SK-N-SH (cell line): ENCODE results near the gene HES6. TPM values are rescaled to one million over a fixed set of nuclear protein-coding genes. Genes with fewer than 3 reads are reported as not detected.

ENCODE experiments used
- CTCF ChIA-PET: fragments of 300-600, 350-600 bp; formaldehyde crosslinking; extraction: SDS; loops from one replicate; lab custom pipeline; 2021; lab: Yijun Ruan, JAX
- POLR2A ChIA-PET: fragments of 350-600 bp; sonication (Branson Sonifier 250); formaldehyde crosslinking; extraction: SDS; loops from one replicate; lab custom pipeline; 2020; ENCODE audit warnings: antibody characterized with exemption, inconsistent platforms; lab: Yijun Ruan, JAX
- DNase-seq: peaks from one replicate; pipeline ENCODE4 v3.0.0; 2012
- H2AFZ ChIP-seq: fragments of 200-600 bp; sonication (generic); 2 replicates; pipeline ENCODE4 v1.8.1; 2016; ENCODE audit warnings: antibody characterized with exemption, mild to moderate bottlenecking, low read depth
- H3F3A ChIP-seq: fragments of 200-600 bp; sonication (generic); replicated peaks from 2 replicates; pipeline ENCODE3; 2016; ENCODE audit warnings: antibody characterized with exemption, mild to moderate bottlenecking; ENCODE audit not compliant: insufficient read depth
- H3K27ac ChIP-seq, 2 experiments: fragments of 200-500 bp in 1 of 2; fragments of 200-600 bp in 1 of 2; sonication (Bioruptor generic) in 1 of 2; sonication (generic), shearing (Covaris generic) in 1 of 2; 2 replicates each; pipeline versions ENCODE4 v1.5.1 to v1.6.1; 2014 to 2016; ENCODE audit warnings: low read depth in 2 of 2, inconsistent platforms in 1 of 2, low read length in 1 of 2, mild to moderate bottlenecking in 1 of 2, mixed read lengths in 1 of 2
- H3K27me3 ChIP-seq: fragments of 200-600 bp; sonication (generic), shearing (Covaris generic); 2 replicates; pipeline ENCODE4 v1.6.1; 2016; ENCODE audit warnings: mixed run types; ENCODE audit not compliant: insufficient read depth
- H3K36me3 ChIP-seq, 2 experiments: fragments of 200-500 bp in 1 of 2; fragments of 200-600 bp in 1 of 2; sonication (Bioruptor generic) in 1 of 2; sonication (generic) in 1 of 2; replicated peaks in 1 of 2; 2 replicates each; pipeline versions ENCODE3 to v1.5.1; 2014 to 2016; ENCODE audit warnings: low read length in 1 of 2, mild to moderate bottlenecking in 1 of 2; ENCODE audit not compliant: insufficient read depth in 2 of 2, control insufficient read depth in 1 of 2
- H3K4me1 ChIP-seq, 2 experiments: fragments of 200-500 bp in 1 of 2; fragments of 200-600 bp in 1 of 2; sonication (Bioruptor generic) in 1 of 2; sonication (generic), shearing (Covaris generic) in 1 of 2; 2 replicates each; pipeline versions ENCODE4 v1.5.1 to v1.6.1; 2014 to 2016; ENCODE audit warnings: low read depth in 1 of 2, low read length in 1 of 2, mixed run types in 1 of 2; ENCODE audit not compliant: insufficient read depth in 2 of 2, control insufficient read depth in 1 of 2
- H3K4me2 ChIP-seq: fragments of 200-600 bp; sonication (generic), shearing (Covaris generic); 2 replicates; pipeline ENCODE4 v1.6.1; 2017; ENCODE audit warnings: mixed run types
- H3K4me3 ChIP-seq, 2 experiments: fragments of 200-500 bp in 1 of 2; fragments of 200-600 bp in 1 of 2; sonication (Bioruptor generic) in 1 of 2; sonication (generic), shearing (Covaris generic) in 1 of 2; 2 replicates each; pipeline versions ENCODE4 v1.5.1 to v1.8.1; 2014 to 2016; ENCODE audit warnings: low read depth in 2 of 2, inconsistent platforms in 1 of 2, low read length in 1 of 2, mild to moderate bottlenecking in 1 of 2, mixed read lengths in 1 of 2, moderate library complexity in 1 of 2
- H3K79me2 ChIP-seq: fragments of 200-600 bp; sonication (generic); 2 replicates; pipeline ENCODE4 v1.8.1; 2017; ENCODE audit warnings: mild to moderate bottlenecking; ENCODE audit not compliant: insufficient read depth
- H3K9ac ChIP-seq: fragments of 200-600 bp; sonication (generic); 2 replicates; pipeline ENCODE4 v1.6.1; 2017; ENCODE audit warnings: mixed run types
- H3K9me2 ChIP-seq: fragments of 200-600 bp; sonication (generic); 2 replicates; pipeline ENCODE4 v1.6.1; 2017; ENCODE audit warnings: mixed run types
- H3K9me3 ChIP-seq: fragments of 200-600 bp; sonication (generic); 2 replicates; pipeline ENCODE4 v1.6.1; 2017; ENCODE audit warnings: mixed run types, mild to moderate bottlenecking, moderate library complexity
- H4K20me1 ChIP-seq: fragments of 200-600 bp; sonication (generic); 2 replicates; pipeline ENCODE4 v1.6.1; 2017; ENCODE audit warnings: mild to moderate bottlenecking, mixed run types; ENCODE audit not compliant: insufficient read depth
- FOSL2 ChIP-seq: IDR thresholded peaks from 2 replicates; pipeline ENCODE4 v1.4.0; 2012; ENCODE audit warnings: low read depth, mild to moderate bottlenecking, moderate library complexity, borderline replicate concordance
- FOXM1 ChIP-seq: IDR thresholded peaks from 2 replicates; pipeline ENCODE4 v1.4.0; 2012; ENCODE audit warnings: low read depth, mild to moderate bottlenecking
- GABPA ChIP-seq: IDR thresholded peaks from 2 replicates; pipeline ENCODE4 v1.4.0; 2012; ENCODE audit warnings: low read depth, mild to moderate bottlenecking
- GATA2 ChIP-seq: sonication (generic); formaldehyde crosslinking; IDR thresholded peaks from 2 replicates; pipeline ENCODE4 v1.5.0; 2020; ENCODE audit warnings: mild to moderate bottlenecking, missing genetic modification reagents
- MAX ChIP-seq: IDR thresholded peaks from 2 replicates; pipeline ENCODE4 v1.4.0; 2012; ENCODE audit warnings: low read depth
- PBX3 ChIP-seq: IDR thresholded peaks from 2 replicates; pipeline ENCODE4; 2012
- POLR2AphosphoS5 ChIP-seq: IDR thresholded peaks from 2 replicates; pipeline ENCODE4 v1.6.1; 2012; ENCODE audit warnings: low read depth, low read length
- RAD21 ChIP-seq: IDR thresholded peaks from 2 replicates; pipeline ENCODE4 v1.6.1; 2012; ENCODE audit warnings: mild to moderate bottlenecking, low read length
- RCOR1 ChIP-seq: fragments of 150-350 bp; IDR thresholded peaks from 2 replicates; pipeline ENCODE4 v1.6.1; 2017; ENCODE audit warnings: antibody characterized with exemption, low read length
- REST ChIP-seq: IDR thresholded peaks from 2 replicates; pipeline ENCODE4 v1.6.1; 2012; ENCODE audit warnings: mild to moderate bottlenecking, low read depth, low read length, moderate library complexity
- RFX5 ChIP-seq: IDR thresholded peaks from 2 replicates; pipeline ENCODE4 v1.6.1; 2012; ENCODE audit warnings: mild to moderate bottlenecking, improper control_type of control experiment, low read length
- SIN3A ChIP-seq: IDR thresholded peaks from 2 replicates; pipeline ENCODE4 v1.6.1; 2012; ENCODE audit warnings: low read depth, mild to moderate bottlenecking, low read length, moderate library complexity, borderline replicate concordance
- SMC3 ChIP-seq: IDR thresholded peaks from 2 replicates; pipeline ENCODE4 v1.6.1; 2012; ENCODE audit warnings: low read depth, low read length, improper control_type of control experiment
- TAF1 ChIP-seq: IDR thresholded peaks from 2 replicates; pipeline ENCODE4 v1.6.1; 2012; ENCODE audit warnings: low read depth, mild to moderate bottlenecking, low read length, moderate library complexity, borderline replicate concordance
- TEAD4 ChIP-seq: IDR thresholded peaks from 2 replicates; pipeline ENCODE4 v1.4.0; 2012; ENCODE audit warnings: mild to moderate bottlenecking, borderline replicate concordance; ENCODE audit not compliant: insufficient read depth
- USF1 ChIP-seq: IDR thresholded peaks from 2 replicates; pipeline ENCODE4 v1.4.0; 2012; ENCODE audit warnings: low read depth, borderline replicate concordance
- YY1 ChIP-seq: IDR thresholded peaks from 2 replicates; pipeline ENCODE4 v1.4.0; 2012; ENCODE audit warnings: low read depth, mild to moderate bottlenecking
- ZBTB33 ChIP-seq: IDR thresholded peaks from 2 replicates; pipeline ENCODE4 v1.4.0; 2012; ENCODE audit warnings: low read depth, borderline replicate concordance
- WGBS: methylation state at CpG from one replicate; pipeline ENCODE4 v1.1.6; 2017; ENCODE audit warnings: low lambda C conversion rate; 5-methylcytosine and 5-hydroxymethylcytosine counted together
- polyA plus RNA-seq, 3 experiments: library from polyadenylated mRNA; depleted of rRNA; stranded (reverse); fragments of >200 nt; gene quantifications; 2 replicates each; pipeline ENCODE4 v1.2.3, GENCODE V29; 2012

Gene HES6
- polyA plus RNA-seq, 1 of the 3 experiments (the other 2 are of a cell fraction): 3.6 TPM

GRCh38 chr2:238251331-238251730, 11.5 kb upstream of the HES6 start:
- Histone ChIP-seq H4K20me1 (no peaks in the 10 kb centered on the region), H3K4me3 (no peak overlapping the region), H3K9me3 (no peaks in the 10 kb centered on the region), H3K27me3 (no peaks in the 10 kb centered on the region), H3K27ac (no peak overlapping the region), H3K4me2 (no peak overlapping the region), H3K4me1 (peaks cover 0 to 7% of the 10 kb centered on the region in 2 experiments; a peak in 1 of 4 replicates), H3K79me2 (no peaks in the 10 kb centered on the region), H3K9ac (no peak overlapping the region), H3K36me3 (peaks cover 0 to 8% of the 10 kb centered on the region in 2 experiments), H2AFZ (no peak overlapping the region), H3K9me2 (no peaks in the 10 kb centered on the region), H3F3A (no peaks in the 10 kb centered on the region)
- WGBS: 100% methylated on average over 9 of the region's 12 CpGs
- CTCF ChIA-PET: interaction anchor here (1.6 kb wide), 1 partner anchor 12 kb away, joined by 10 read pairs; no protein-coding TSS in a partner anchor
- DNase-seq: no peak
- TF ChIP-seq TAF1 (no peak), GATA2 (CRISPR knock-in tag) (no peak), POLR2AphosphoS5 (no peak), USF1 (no peak), TEAD4 (no peak), SIN3A (no peak), ZBTB33 (no peak), GABPA (no peak), SMC3 (no peak), FOXM1 (no peak), FOSL2 (no peak), REST (no peak), RCOR1 (no peak), PBX3 (no peak), RAD21 (no peak), YY1 (no peak), RFX5 (no peak), MAX (no peak)
- TF ChIP-seq, all 33 proteins: peak for 0
- POLR2A ChIA-PET: no interaction called here
